Neural cell (in vitro differentiated cells): ENCODE data around the gene TMED6. TPM values are rescaled to one million over a fixed set of nuclear protein-coding genes. Genes with fewer than 3 reads are reported as not detected.

Experiments used
- H2AFZ ChIP-seq: fragments of 200-600, 300-800 bp; sonication (generic), shearing (Covaris generic); 2 replicates; pipeline ENCODE4 v1.6.0; 2014; ENCODE audit warnings: low read depth, mild to moderate bottlenecking, antibody characterized with exemption, low read length, moderate library complexity
- H3F3A ChIP-seq: fragments of 200-600 bp; shearing (Covaris generic); 2 replicates; pipeline ENCODE4 v1.6.1; 2016; ENCODE audit warnings: mild to moderate bottlenecking, moderate library complexity, mixed read lengths, antibody characterized with exemption, low read length; ENCODE audit not compliant: insufficient read depth, poor library complexity, severe bottlenecking
- H3K27ac ChIP-seq: fragments of 200-600, 300-800 bp; sonication (generic), shearing (Covaris generic); 2 replicates; pipeline ENCODE4 v1.5.1; 2014; ENCODE audit warnings: mild to moderate bottlenecking, low read length, moderate library complexity
- H3K27me3 ChIP-seq: fragments of 300-800, 200-600 bp; sonication (generic), shearing (Covaris generic); 2 replicates; pipeline ENCODE4 v1.6.0; 2014; ENCODE audit warnings: mild to moderate bottlenecking, low read depth, low read length, moderate library complexity; ENCODE audit not compliant: insufficient read depth
- H3K36me3 ChIP-seq: fragments of 300-800, 200-600 bp; sonication (generic), shearing (Covaris generic); 2 replicates; pipeline ENCODE4 v1.5.1; 2014; ENCODE audit warnings: mild to moderate bottlenecking, antibody characterized with exemption, low read length, moderate library complexity; ENCODE audit not compliant: insufficient read depth
- H3K4me2 ChIP-seq: fragments of 300-800, 200-600 bp; sonication (generic), shearing (Covaris generic); 2 replicates; pipeline ENCODE4 v1.6.0; 2014; ENCODE audit warnings: mild to moderate bottlenecking, low read length
- H3K4me3 ChIP-seq: fragments of 300-800, 200-600 bp; sonication (generic), shearing (Covaris generic); 2 replicates; pipeline ENCODE4 v1.5.1; 2014; ENCODE audit warnings: mild to moderate bottlenecking, low read length, moderate library complexity
- H3K79me2 ChIP-seq: fragments of 200-600 bp; shearing (Covaris generic); replicated peaks from 2 replicates; pipeline ENCODE4 v1.6.0; 2014; ENCODE audit warnings: mild to moderate bottlenecking, low read length, moderate library complexity; ENCODE audit not compliant: insufficient read depth
- H3K9ac ChIP-seq: fragments of 300-800, 200-600 bp; sonication (generic), shearing (Covaris generic); 2 replicates; pipeline ENCODE4 v1.6.1; 2016; ENCODE audit warnings: mild to moderate bottlenecking, low read length, mixed read lengths
- H3K9me2 ChIP-seq: fragments of 200-600 bp; shearing (Covaris generic); 2 replicates; pipeline ENCODE4 v1.6.1; 2016; ENCODE audit warnings: mild to moderate bottlenecking, low read length, mixed read lengths; ENCODE audit not compliant: insufficient read depth
- H3K9me3 ChIP-seq: fragments of 200-600, 300-800 bp; sonication (generic), shearing (Covaris generic); 2 replicates; pipeline ENCODE4 v1.6.1; 2016; ENCODE audit warnings: mild to moderate bottlenecking, mixed run types, low read length, moderate library complexity, mixed read lengths
- H4K20me1 ChIP-seq: fragments of 200-600 bp; shearing (Covaris generic); 2 replicates; pipeline ENCODE4 v1.6.1; 2016; ENCODE audit warnings: mild to moderate bottlenecking, mixed run types; ENCODE audit not compliant: insufficient read depth
- EP300 ChIP-seq: fragments of 450-650 bp; conservative IDR thresholded peaks from 2 replicates; pipeline ENCODE4 v1.6.1; 2014; ENCODE audit warnings: antibody characterized with exemption, mild to moderate bottlenecking, moderate library complexity; ENCODE audit not compliant: poor library complexity, severe bottlenecking
- EZH2 ChIP-seq: fragments of 200-600, 300-800 bp; shearing (Covaris generic), sonication (generic); IDR thresholded peaks from 2 replicates; pipeline ENCODE4 v1.6.1; 2014; ENCODE audit warnings: antibody characterized with exemption, low read length, borderline replicate concordance, mild to moderate bottlenecking; ENCODE audit not compliant: insufficient read depth, poor library complexity, severe bottlenecking
- MXI1 ChIP-seq: fragments of 450-650 bp; conservative IDR thresholded peaks from 2 replicates; pipeline ENCODE4 v1.6.1; 2014; ENCODE audit warnings: antibody characterized with exemption, mild to moderate bottlenecking; ENCODE audit not compliant: poor library complexity, severe bottlenecking
- POLR2AphosphoS5 ChIP-seq: IDR thresholded peaks from 2 replicates; pipeline ENCODE4 v1.6.1; 2012
- RAD21 ChIP-seq: fragments of 450-650 bp; conservative IDR thresholded peaks from 2 replicates; pipeline ENCODE4 v1.6.1; 2014; ENCODE audit warnings: antibody characterized with exemption, mild to moderate bottlenecking, moderate library complexity
- SMC3 ChIP-seq: fragments of 450-650 bp; conservative IDR thresholded peaks from 2 replicates; pipeline ENCODE4 v1.6.1; 2014; ENCODE audit warnings: antibody characterized with exemption, mild to moderate bottlenecking, moderate library complexity; ENCODE audit not compliant: poor library complexity
- TAF1 ChIP-seq: IDR thresholded peaks from 2 replicates; pipeline ENCODE4 v1.6.1; 2012; ENCODE audit warnings: low read depth
- polyA plus RNA-seq: library from polyadenylated mRNA; depleted of rRNA; stranded (reverse); fragments of >200 nt; gene quantifications from 2 replicates; pipeline ENCODE4 v1.2.3, GENCODE V29; 2014
- TF ChIP-seq, protein P1 (sequence below): IDR thresholded peaks from 2 replicates; pipeline ENCODE4 v1.6.1; 2012; ENCODE audit warnings: borderline replicate concordance
- TF ChIP-seq, protein P2 (sequence below): fragments of 450-650 bp; IDR thresholded peaks from 2 replicates; pipeline ENCODE4 v1.5.1; 2014; ENCODE audit warnings: antibody characterized with exemption, mild to moderate bottlenecking, moderate library complexity; ENCODE audit not compliant: poor library complexity, severe bottlenecking

Gene TMED6
- polyA plus RNA-seq, 1 donor from 2014 or later, result not detected

DNA sequence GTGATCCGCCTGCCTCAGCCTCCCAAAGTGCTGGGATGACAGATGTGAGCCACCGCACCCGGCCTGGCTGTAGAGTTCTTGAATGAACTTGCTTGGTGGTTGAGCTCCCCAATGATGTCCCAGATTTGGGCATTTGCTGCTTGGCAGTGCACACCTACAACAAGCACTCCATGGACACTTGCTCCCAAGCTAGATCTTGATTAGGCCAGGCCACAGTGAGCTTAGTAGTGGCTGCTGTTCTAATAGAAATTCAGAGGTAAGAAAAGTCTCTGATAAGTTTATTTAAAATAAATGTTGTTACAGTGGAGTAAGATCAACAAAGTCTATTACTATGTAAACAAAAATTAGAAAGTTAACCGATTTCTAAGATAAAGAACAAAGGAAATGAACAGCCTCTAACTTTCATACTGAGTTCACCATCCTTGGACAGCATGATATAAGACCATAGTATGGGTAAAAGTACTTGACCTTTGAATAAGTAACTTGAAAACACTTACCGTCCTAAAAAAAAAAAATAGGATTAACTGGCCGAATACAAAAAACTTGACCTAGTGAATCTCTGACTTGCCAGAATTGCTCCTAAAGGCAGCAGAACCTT, 951 bp downstream of the TMED6 start:
- no peak overlapping the region for H3K4me2 ChIP-seq
- H3K27me3 ChIP-seq, result no peaks in the 10 kb centered on the region
- no peaks in the 10 kb centered on the region for H3K9me3 ChIP-seq
- no peak overlapping the region for H3K9ac ChIP-seq
- TF ChIP-seq TAF1, result no peak
- no peak for TF ChIP-seq SMC3
- no peak for TF ChIP-seq EP300
- TF ChIP-seq, protein P1, sequence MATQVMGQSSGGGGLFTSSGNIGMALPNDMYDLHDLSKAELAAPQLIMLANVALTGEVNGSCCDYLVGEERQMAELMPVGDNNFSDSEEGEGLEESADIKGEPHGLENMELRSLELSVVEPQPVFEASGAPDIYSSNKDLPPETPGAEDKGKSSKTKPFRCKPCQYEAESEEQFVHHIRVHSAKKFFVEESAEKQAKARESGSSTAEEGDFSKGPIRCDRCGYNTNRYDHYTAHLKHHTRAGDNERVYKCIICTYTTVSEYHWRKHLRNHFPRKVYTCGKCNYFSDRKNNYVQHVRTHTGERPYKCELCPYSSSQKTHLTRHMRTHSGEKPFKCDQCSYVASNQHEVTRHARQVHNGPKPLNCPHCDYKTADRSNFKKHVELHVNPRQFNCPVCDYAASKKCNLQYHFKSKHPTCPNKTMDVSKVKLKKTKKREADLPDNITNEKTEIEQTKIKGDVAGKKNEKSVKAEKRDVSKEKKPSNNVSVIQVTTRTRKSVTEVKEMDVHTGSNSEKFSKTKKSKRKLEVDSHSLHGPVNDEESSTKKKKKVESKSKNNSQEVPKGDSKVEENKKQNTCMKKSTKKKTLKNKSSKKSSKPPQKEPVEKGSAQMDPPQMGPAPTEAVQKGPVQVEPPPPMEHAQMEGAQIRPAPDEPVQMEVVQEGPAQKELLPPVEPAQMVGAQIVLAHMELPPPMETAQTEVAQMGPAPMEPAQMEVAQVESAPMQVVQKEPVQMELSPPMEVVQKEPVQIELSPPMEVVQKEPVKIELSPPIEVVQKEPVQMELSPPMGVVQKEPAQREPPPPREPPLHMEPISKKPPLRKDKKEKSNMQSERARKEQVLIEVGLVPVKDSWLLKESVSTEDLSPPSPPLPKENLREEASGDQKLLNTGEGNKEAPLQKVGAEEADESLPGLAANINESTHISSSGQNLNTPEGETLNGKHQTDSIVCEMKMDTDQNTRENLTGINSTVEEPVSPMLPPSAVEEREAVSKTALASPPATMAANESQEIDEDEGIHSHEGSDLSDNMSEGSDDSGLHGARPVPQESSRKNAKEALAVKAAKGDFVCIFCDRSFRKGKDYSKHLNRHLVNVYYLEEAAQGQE, result no peak
- no peak for TF ChIP-seq MXI1
- H3K36me3 ChIP-seq, result no peaks in the 10 kb centered on the region
- no peak overlapping the region for H2AFZ ChIP-seq
- no peaks in the 10 kb centered on the region for H4K20me1 ChIP-seq
- H3K9me2 ChIP-seq, result no peaks in the 10 kb centered on the region
- no peak overlapping the region for H3K27ac ChIP-seq
- H3K4me3 ChIP-seq, result no peak overlapping the region
- H3K79me2 ChIP-seq, result no peaks in the 10 kb centered on the region
- H3F3A ChIP-seq, result no peaks in the 10 kb centered on the region

DNA sequence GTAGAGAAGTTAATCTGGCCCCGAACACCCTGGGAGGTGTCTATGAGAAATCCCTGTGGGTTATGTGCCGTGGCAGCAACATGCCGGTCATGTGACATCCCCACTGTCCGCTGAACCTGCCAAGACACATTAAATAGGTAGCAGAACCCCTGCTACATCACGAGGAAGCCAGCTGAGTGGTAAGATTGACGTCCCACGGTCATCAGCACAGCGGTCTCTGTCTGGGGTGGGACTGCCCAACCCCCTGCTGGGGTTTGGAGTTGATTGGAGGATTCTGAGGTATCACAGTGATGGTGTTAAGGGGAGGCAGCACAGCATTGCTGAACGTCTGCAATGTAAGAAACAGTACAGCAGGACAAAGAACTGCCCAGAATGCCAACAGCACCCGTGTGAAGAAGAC, 2.0 kb downstream of the TMED6 start:
- H3F3A ChIP-seq, result no peaks in the 10 kb centered on the region
- H3K36me3 ChIP-seq, result no peaks in the 10 kb centered on the region
- H3K79me2 ChIP-seq, result no peaks in the 10 kb centered on the region
- no peaks in the 10 kb centered on the region for H4K20me1 ChIP-seq
- H3K27me3 ChIP-seq, result no peaks in the 10 kb centered on the region
- no peaks in the 10 kb centered on the region for H3K9me2 ChIP-seq
- no peak overlapping the region for H2AFZ ChIP-seq
- H3K4me2 ChIP-seq, result no peak overlapping the region
- no peak overlapping the region for H3K9ac ChIP-seq
- H3K4me3 ChIP-seq, result no peak overlapping the region
- H3K27ac ChIP-seq, result no peak overlapping the region
- TF ChIP-seq, protein P2, sequence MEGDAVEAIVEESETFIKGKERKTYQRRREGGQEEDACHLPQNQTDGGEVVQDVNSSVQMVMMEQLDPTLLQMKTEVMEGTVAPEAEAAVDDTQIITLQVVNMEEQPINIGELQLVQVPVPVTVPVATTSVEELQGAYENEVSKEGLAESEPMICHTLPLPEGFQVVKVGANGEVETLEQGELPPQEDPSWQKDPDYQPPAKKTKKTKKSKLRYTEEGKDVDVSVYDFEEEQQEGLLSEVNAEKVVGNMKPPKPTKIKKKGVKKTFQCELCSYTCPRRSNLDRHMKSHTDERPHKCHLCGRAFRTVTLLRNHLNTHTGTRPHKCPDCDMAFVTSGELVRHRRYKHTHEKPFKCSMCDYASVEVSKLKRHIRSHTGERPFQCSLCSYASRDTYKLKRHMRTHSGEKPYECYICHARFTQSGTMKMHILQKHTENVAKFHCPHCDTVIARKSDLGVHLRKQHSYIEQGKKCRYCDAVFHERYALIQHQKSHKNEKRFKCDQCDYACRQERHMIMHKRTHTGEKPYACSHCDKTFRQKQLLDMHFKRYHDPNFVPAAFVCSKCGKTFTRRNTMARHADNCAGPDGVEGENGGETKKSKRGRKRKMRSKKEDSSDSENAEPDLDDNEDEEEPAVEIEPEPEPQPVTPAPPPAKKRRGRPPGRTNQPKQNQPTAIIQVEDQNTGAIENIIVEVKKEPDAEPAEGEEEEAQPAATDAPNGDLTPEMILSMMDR, result no peak
- no peak for TF ChIP-seq MXI1
- TF ChIP-seq SMC3, result no peak
- TF ChIP-seq, protein P1, result no peak
- no peak for TF ChIP-seq RAD21
- no peak for TF ChIP-seq POLR2AphosphoS5
- no peak for TF ChIP-seq EZH2
- no peak for TF ChIP-seq TAF1
- no peak for TF ChIP-seq EP300
- no peaks in the 10 kb centered on the region for H3K9me3 ChIP-seq
